GM19468 (cell line): ENCODE measurements around the gene SMC5.
"Not testable (repeated sequence)": the region's sequence is repeated elsewhere in the genome, so short reads cannot be mapped to it uniquely, and the experiment has no call there.

Experiments
- ATAC-seq: cut with Tn5 transposase; IDR thresholded peaks from one replicate; pipeline ENCODE4 v1.9.1; 2021; ENCODE audit warnings: mild to moderate bottlenecking, moderate library complexity, moderate number of reproducible peaks; ENCODE audit not compliant: unreplicated experiment; ENCODE audit errors: extremely low read depth

Gene SMC5

DNA sequence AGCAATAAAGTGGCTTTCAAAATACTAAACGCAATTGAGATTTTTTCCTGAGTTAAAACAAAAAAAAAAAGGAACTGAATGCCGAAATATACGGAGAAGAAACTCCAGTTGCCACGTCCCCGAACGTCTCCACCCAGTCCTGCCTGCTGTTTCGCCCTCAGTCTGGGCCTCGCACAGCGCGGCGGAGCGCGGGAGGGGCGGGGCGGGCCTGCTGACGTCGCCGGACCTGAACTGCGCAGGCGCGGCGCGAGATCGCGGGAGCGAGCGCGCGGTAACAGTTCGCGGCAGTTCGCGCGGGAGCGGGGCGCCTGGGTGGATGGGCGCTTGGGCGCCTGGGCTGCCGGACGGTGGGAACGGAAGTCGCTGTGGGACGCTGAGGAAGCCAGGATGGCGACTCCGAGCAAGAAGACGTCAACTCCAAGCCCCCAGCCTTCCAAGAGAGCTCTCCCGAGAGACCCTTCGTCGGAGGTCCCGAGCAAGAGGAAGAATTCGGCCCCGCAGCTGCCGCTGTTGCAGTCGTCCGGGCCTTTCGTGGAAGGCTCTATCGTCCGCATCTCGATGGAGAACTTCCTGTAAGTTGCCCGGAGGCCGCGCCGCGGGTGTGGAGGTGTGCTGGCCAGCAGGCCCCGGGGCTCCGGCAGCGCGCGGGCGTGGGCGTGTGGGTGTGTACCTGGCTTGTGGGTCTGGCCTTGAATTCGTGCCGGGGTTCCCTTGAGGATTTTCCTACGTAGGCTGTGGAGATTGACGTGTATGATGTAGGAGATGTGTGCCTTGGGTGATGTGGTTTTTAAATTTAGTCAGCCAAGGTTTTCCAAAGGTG, at the start of gene SMC5:
Gene SMC5 (plus strand): TSS at position 287 of the 820 bp plus-strand sequence. CDS start 101 bp downstream, at position 388.
- peak; percentile 75 for ATAC-seq

DNA sequence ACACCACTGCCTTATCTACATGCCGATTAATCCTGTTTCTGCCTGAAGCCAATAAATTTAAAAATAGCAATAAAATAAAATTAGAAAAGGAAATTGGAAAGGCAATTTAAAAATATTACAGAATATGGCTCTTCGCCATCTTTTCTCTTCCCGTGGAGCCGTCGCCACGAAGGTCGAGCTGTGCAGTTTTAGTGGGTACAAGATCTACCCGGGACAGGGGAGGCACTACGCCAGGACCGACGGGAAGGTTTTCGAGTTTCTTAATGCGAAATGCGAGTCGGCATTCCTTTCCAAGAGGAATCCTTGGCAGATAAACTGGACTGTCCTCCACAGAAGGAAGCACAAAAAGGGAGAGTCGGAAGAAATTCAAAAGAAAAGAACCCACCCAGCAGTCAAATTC, 41.7 kb upstream of the SMC5 start:
- no peak for ATAC-seq

DNA sequence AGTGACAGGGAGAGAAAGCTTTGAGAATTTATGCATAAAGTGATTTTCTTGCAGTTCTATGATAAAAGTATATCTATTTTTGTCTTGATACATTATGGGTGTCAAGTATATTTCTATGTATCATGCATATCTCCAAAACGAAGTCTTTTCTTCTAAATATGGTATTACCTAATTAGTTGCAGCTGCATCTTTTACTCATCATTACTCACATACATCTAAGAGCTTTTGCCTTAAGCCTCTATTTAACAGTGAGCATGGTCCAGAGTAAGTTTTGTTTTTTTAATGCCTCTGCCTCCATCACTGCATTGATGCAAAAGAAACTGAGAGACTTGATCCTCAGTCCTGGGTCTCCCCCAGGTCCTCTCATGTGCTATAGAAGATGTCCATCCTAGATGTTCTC, 40.0 kb upstream of the SMC5 start:
- ATAC-seq: no peak

DNA sequence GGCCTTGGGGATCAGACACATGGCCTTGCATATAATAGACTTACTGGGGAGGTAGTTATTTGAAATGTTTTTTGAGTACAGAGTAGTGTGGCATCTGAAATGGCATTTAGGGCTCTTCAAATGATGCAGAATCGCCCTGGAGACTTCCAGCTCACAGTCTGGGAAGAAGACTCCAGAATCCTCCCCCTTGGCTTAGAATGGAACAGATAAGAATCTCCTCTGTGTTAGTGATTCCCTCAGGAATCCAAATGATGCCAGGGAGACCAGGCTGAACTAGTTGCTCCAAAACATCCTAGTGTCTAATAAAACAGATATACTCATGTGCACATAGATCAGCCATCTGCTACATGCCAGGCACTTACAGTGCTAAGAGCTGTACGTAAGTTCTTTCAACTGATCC, 38.6 kb upstream of the SMC5 start:
- ATAC-seq: no peak

DNA sequence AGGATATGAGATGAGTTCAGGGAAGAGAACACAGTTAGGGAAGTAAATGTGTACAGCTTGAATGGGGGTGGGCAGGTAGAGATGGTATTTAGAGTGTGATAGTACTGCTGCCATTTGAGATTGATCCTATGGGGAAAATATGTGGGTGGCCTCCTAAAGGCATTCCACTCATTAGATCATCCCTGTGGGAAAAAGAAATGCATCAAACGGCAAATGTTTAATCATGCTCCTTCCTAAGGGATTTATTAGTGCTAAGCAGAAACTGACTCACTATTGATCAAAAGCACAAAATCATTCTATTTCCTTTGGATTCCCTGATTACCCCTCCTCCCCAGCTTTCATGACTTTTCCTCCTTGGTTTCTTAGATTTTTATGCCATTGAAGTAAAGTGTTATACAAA, 36.4 kb upstream of the SMC5 start:
- no peak for ATAC-seq

DNA sequence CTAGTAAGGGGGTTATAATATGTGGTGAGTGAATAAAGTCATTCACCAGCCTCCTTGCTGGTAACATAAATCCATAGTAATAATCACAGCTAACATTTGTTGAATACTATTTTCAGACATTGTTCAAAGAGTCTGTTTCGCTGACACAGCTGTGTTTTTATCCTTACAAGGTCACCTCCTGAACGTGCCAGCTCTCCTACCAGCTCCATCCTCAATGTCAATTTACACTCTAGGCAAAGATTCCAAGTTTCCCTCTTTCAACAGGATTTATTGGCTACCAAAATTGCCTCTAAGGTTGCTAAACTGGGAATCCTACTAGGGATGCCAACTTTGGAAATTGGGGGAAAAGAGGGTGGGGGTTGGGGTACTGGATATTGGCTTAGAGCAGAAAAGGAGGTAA, 30.7 kb upstream of the SMC5 start:
- ATAC-seq: no peak

DNA sequence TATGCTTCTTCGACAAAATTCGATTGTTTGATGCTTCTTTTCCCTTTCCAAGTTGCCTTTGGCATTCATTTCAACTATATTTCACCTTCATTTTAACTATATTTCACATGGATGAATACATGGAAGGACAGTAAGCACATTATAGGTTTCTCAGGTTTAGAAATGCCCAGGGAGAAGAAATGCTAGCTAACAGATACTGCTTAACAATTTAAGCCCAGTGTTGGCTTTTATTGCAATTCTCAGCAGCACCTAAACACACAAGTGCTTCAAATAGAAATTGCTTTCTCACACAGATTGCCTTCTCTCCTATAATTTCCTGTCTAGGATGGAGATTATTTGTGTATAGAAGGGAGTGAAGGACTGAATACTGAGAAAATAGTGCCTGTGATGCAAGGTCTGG, 30.2 kb upstream of the SMC5 start:
- ATAC-seq: no peak

DNA sequence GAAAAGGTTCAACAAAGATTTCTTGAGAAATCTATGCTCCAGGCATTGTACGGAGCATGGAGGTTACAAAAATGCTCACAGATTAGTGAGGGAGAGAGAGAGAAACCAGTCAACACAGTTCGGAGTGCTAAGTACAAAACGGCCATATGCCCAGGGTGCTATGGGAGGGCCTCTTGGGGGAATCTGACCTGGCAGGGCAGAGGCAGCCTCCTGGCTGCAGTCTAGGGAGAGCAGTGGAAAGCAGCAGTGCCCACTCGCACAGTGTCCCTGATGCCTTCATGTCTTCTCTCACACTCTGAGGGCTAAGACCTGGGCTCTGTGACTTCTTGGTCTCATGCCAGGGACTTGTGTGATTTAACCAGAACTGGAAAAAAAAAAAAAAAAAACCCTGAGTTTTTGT, 29.8 kb upstream of the SMC5 start:
- ATAC-seq: no peak

DNA sequence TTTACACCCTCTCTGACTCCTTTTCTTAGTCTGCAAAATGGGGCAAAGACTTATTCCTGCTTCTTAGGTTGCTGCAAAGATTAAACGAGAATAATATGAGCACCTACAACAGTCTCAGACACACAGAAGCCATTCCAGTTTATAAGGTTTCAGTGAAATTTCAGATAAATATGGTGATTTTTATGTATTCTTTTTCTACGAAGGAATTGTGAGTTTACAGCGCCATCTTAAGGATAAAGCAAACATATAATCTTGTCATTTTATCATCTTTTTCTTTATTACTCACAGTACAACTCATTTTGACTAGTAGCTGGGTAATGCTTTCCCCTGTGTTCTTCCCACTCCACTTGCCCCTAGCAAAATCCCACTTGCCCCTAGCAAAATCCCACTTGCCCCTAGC, 29.2 kb upstream of the SMC5 start:
- no peak for ATAC-seq

DNA sequence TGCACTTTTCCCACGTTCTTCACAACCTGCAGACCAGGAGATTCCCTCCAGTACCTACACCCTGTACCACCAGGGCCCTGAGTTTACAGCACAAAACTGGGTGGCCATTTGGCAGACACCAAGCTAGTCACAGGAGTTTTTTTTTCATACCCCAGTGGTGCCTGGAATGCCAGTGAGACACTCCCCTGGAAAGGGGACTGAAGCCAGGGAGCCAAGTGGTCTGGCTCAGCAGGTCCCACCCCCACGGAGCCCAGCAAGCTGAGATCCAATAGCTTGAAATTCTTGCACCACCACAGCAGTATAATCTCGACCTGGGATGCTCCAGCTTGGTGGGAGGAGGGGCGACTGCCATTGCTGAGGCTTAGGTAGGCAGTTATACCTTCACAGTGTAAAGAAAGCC, 26.3 kb upstream of the SMC5 start:
- no peak for ATAC-seq

DNA sequence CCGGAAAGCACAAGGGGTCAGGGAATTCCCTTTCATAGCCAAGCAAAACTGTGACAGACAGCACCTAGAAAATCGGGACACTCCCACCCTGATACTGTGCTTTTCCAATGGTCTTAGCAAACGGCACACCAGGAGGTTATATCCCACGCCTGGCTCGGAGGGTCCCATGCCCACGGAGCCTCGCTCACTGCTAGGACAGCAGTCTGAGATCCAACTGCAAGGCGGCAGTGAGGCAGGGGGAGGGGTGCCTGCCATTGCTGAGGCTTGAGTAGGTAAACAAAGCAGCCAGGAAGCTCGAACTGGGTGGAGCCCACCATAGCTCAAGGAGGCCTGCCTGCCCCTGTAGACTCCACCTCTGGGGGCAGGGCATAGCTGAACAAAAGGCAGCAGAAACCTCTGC, 24.6 kb upstream of the SMC5 start:
- not testable (repeated sequence) for ATAC-seq

DNA sequence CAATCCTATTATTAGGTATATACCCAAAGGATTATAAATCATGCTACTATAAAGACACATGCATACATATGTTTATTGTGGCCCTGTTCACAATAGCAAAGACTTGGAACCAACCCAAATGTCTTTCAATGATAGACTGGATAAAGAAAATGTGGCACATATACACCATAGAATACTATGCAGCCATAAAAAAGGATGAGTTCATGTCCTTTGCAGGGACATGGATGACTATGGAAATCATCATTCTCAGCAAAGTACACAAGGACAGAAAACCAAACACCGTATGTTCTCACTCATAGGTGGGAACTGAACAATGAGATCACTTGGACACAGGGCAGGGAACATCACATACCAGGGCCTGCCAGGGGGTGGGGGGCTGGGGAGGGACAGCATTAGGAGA, 12.8 kb upstream of the SMC5 start:
- not testable (repeated sequence) for ATAC-seq

DNA sequence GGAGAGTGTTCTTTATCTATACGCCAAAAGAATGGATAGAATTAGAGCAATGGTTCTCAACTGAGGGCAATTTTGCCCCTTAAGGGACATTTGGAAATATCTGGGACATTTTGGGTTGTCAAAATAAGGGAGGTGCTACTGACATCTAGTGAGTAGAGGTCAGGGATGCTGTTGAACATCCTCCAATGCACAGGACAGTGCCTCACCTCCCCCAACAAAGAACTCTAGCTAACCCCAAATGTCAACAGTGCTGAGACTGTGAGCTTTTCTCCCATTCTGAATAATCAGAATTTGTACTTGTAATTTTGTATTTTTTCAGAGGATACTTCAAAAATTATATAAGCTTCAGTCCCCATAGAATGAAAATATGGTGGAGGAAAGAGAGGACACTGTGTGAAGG, 8.6 kb upstream of the SMC5 start:
- ATAC-seq: no peak

DNA sequence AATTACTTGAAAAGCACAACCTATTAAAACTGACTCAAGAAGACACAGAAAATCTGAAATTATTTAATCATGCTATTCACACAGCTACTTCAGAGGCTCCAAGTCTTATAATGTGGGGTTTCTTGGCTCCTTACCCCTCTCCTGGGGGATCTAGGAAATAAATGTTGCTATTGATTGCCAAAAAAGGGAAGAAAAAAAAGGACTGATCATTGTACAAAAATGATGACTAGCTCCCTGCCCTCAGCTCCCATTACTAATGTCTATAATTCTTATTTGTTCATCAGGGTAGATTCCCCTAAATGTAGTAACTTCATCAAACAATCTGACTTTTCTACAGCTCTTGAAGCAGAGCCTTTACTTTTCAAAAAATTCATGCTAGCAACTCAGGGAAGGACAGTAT, 3.3 kb upstream of the SMC5 start:
- no peak for ATAC-seq

DNA sequence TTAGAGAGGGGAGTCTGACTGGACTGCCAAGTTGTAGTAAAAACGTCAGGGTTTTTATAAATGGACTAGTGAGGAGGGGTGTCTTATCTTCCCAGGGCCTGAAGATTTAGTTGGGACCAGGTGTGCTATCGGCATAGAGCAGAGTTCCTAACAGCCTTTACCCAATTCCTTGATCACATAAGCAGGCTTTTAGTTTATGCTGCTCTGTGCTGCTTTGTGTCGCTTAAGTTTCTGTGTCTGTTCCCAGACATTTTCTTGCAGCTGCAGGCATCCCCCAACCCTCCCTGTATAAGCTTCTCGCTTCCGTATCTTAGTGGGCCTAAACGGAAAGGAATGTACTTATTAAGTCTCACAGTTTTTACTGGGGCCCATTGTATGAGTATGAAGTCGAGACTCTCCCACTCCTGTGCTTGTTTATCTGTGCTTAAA, 2.6 kb upstream of the SMC5 start:
- ATAC-seq: no peak

DNA sequence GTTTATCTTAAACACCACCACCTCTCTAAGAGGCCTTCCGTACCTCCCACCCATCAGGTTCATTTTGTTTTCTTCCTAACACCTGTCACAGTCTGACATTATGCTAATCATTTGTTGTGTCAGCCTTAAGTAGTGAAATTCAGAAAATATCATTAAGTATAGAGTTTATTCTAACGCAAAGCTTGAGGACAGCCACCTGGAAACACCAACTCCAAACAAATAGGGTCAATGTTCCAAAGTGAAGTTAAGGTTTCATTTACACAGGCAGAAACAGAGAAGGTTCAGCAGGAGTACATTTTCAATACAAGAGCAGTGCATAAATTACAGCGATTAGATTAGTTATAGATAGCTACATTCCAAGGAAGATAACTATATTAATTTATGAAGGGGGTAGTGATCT, 1.3 kb upstream of the SMC5 start:
- no peak for ATAC-seq

DNA sequence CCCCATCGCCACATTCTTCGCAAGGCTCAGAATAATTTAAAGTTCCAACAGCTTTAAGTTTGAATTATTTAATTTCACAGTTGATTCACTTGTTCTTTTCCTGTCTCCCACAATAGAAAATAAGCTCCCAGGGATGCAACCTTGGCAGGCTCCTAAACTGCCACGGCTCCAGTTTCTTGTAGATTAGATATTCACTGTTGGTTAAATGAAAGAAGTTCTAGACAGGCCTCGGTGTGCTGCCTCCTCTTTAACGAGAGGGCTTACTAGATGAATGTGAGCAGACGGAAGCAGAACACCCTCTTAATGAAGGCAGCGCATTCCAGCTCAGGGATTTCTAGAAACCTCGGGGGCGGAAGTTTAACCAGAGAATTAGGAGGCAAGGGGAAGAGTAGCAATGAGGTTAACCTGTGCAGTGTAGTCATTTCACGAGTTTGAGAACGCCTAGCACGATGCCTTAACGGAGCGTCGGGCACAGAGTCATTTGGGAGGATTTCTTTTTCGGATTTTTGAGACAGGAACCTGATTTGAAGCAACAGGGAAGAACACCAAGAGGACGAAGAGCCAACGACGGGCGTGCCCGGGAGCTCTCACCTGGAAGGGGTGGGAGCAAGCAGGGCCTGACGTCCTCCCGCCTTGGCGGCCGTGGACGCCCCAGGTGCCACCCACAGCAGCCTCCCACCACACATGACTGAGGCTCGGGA, 637 bp upstream of the SMC5 start:
- ATAC-seq: peak; percentile 23

DNA sequence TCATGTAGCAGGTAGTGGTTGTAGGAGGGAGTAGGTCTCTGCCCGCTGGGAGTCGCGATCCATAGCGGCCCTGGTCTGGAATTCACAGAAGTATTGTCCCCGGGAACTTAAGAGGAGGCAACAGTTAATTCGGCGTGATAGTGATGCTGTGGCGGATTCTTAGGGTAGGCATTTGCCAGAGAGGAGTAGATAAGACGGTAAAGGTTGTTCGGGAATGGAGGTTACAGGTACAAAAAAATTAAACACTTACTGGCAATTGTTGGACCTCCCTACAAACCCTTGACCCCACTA, 679 bp downstream of the SMC5 start:
- no peak for ATAC-seq

DNA sequence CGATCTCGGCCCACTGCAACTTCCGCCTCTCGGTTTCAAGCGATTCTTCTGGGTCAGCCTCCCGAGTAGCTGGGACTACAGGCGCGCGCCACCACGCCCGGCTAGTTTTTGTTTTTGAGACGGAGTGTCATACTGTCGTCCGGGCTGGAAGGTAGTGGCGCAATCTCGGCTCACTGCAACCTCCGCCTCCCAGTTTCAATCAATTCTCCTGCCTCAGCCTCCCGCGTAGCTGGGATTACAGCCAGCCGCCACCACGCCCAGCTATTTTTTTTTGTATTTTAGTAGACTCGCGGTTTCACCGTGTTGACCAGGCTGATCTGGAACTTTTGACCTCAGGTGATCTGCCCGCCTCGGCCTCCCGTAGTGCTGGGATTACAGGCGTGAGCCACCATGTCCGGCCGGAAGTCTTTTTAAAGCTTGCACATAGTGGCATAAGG, 1.2 kb downstream of the SMC5 start:
- ATAC-seq: no peak

DNA sequence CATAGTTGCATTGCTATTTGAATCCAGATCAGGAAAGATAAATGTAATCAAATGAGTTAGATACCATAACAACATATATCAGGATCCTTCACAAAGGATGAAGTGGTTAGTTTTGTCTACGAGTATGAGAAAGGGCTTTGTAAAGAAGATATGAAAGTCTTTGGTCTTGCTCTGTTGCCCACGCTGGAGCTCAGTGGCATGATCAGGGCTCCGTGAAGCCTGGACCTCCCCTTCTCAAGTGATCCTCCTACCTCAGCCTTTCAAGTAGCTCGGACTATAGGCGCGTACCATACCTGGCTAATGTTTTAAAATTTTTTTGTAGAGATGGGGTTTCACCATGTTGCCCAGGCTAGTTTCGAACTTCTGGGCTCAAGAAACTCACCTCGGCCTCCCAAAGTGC, 1.8 kb downstream of the SMC5 start:
- peak; percentile 12 for ATAC-seq

DNA sequence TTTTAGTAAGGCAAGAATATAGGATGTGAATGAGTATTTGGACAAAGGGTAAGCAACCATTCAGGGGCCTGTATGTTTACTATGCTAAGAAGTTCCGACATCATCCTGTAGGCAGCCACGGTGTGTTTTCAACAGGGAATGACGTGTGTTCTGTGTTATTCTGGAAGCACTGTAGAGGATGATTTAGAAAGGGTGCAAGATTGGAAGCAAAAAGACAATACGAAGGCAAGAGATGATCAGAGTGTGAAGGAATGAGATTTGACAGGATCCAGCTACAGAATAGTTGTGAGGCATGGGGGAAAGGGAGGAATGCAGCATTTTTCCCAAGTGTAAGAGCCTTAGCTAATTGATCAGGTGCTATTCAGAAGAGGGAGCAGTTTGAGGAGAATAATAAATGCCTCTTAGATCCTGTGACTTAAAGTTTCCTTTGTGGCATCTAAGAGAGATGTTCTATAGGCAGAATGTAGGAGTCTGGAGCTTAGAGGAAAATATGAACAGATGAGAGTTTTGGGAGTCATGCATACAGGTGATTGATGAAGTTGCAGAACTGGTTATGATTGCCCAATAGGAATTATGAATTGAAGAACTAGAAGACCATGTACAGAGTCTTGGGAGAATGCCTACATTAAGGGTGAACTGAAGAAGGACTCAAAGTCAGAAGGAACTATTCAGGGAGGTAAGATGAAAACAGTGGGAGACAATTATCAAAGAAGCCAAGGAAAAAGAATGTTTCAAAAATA, 2.5 kb downstream of the SMC5 start:
- ATAC-seq: no peak
